Breast epithelium (tissue), 3 donors: ENCODE results near the gene GFOD1.

ENCODE experiments used
- POLR2A ChIP-seq: fragments of 450-650 bp; IDR thresholded peaks from one replicate; pipeline ENCODE4 v1.6.1; 2016; ENCODE audit warnings: antibody characterized with exemption, mild to moderate bottlenecking, moderate library complexity
- POLR2AphosphoS5 ChIP-seq, 3 donors: sonication (generic); formaldehyde crosslinking; IDR thresholded peaks; one replicate each; pipeline ENCODE4 v1.6.1; 2017; ENCODE audit warnings: antibody characterized with exemption in 3 of 3
- TF ChIP-seq, protein P1 (sequence below), 3 donors: fragments of 450-650 bp; IDR thresholded peaks; one replicate each; pipeline ENCODE4 v1.5.1; 2016 to 2017; ENCODE audit warnings: antibody characterized with exemption in 3 of 3, mild to moderate bottlenecking in 3 of 3, moderate library complexity in 3 of 3

DNA sequence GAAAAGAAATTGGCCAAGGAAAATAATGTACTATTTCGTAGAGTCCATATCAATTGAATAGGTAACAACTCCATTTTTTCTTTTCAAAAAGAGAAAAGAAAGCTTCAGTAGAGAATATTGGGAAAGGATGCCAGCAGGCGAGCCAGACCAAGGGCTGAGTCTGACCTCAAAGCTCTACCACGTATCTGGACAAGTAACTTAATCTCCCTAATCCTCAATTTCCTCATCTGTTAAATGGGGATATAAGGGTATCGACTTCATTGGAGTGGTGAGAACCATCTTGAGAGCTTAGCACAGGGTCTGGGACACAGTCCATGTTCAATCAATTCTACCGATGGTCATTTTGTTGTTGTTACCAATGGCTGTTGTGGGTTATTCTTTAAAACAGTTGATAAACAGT is 95.9 kb downstream of the GFOD1 start:
- TF ChIP-seq, protein P1, sequence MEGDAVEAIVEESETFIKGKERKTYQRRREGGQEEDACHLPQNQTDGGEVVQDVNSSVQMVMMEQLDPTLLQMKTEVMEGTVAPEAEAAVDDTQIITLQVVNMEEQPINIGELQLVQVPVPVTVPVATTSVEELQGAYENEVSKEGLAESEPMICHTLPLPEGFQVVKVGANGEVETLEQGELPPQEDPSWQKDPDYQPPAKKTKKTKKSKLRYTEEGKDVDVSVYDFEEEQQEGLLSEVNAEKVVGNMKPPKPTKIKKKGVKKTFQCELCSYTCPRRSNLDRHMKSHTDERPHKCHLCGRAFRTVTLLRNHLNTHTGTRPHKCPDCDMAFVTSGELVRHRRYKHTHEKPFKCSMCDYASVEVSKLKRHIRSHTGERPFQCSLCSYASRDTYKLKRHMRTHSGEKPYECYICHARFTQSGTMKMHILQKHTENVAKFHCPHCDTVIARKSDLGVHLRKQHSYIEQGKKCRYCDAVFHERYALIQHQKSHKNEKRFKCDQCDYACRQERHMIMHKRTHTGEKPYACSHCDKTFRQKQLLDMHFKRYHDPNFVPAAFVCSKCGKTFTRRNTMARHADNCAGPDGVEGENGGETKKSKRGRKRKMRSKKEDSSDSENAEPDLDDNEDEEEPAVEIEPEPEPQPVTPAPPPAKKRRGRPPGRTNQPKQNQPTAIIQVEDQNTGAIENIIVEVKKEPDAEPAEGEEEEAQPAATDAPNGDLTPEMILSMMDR (IDR thresholded peaks at IDR 0.05) = no peak
- no peak for TF ChIP-seq POLR2AphosphoS5 (IDR thresholded peaks at IDR 0.05)
- no peak for TF ChIP-seq POLR2A
